CD4-positive, alpha-beta T cell treated with Interleukin-21 for 1 hour (primary cell): ENCODE results near the gene EIF3M.
"Not testable (repeated sequence)": the region's sequence is repeated elsewhere in the genome, so short reads cannot be mapped to it uniquely, and the experiment has no call there.

Experiments used
- DNase-seq: peaks from one replicate; pipeline ENCODE4 v3.0.0-alpha.2; 2020

Gene EIF3M

GRCh38 chr11:32602657-32603415 lies 19.2 kb downstream of the EIF3M start:
- DNase-seq: no peak

GRCh38 chr11:32606220-32606619 lies 22.6 kb downstream of the EIF3M start:
- no peak for DNase-seq

- not testable (repeated sequence) for DNase-seq
Observed at GRCh38 chr11:32608826-32609225, 25.2 kb downstream of the EIF3M start.

DNA sequence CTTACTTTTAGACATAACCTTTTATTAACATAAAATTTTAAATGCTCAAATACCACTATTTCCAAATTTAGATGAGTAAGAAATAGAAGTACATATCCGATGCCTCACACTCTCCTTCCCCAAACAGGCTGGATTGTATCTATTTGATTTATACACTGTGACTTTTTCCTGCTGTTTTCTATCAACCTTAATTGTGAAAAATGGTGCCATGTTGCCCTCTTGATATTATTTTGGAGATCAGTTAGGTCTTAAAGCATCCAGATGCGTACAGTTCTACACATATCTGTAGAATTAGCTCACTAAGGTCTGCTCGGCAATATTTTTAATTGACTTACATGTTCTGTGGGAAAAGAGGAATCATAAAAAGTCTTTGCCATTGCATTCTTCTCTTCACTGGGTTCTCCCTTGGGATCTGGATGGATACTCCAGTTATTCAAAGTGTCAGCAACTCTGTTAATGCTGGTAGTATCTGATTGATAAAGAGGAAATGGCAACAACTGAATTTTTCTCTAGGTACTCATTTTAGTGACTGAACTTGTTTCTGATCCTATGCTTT lies 27.2 kb downstream of the EIF3M start:
- DNase-seq: no peak

DNA sequence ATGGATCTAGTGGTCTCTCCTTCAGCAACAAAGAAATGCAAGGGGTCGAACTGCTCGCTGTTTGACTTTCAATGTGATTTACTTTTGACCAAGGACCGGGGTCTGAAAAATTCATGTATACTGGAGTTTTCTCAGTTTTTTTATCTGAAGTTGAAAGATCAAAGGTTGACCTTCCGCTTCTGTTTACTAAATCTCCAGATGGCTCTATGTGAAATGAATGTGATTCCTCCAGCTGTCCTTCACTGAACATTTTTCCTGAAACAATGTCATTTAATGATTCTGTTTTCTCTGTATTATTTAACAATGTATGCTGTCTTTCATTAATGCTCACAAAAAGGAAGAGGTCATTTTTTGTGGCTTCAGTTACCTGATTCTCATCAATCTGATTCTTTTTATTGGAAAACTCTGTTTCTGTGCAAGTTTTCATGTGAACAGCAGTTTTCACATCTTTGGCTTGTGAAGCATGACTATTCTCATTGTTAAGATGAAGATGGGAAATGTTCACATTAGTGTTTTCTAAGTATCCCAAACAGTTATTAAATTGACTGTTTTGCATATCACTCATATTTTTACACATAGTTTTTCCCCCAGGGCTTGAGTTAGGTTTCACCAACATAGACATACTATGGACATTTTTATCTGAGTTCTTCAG lies 30.0 kb downstream of the EIF3M start:
- no peak for DNase-seq

- peak; percentile 4 for DNase-seq
Observed at GRCh38 chr11:32615422-32615821, 31.8 kb downstream of the EIF3M start.

DNA sequence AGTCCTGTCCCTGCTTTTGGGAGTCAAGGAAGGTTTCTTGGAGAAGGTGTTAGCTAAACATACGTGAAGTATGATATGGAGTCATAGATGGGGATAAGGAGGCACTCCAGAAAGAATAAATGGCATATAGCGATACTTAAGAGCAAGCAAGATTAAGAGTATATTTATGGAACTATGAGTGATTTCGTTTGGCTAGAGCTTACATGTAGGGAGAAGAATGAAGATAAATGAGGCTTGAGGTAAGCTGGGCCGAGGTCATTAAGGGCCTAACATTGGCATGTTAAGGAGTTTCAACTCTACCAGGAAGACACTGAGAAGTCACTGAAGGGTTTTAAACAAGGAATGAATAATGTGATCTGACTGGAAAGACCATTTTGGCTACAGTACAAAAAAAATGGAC lies 33.3 kb downstream of the EIF3M start:
- no peak for DNase-seq

GRCh38 chr11:32630844-32631243 lies 47.2 kb downstream of the EIF3M start:
- DNase-seq: no peak

GRCh38 chr11:32635819-32636218 lies 52.2 kb downstream of the EIF3M start:
- DNase-seq: no peak

- no peak for DNase-seq
Observed at GRCh38 chr11:32641361-32641760, 57.7 kb downstream of the EIF3M start.

DNA sequence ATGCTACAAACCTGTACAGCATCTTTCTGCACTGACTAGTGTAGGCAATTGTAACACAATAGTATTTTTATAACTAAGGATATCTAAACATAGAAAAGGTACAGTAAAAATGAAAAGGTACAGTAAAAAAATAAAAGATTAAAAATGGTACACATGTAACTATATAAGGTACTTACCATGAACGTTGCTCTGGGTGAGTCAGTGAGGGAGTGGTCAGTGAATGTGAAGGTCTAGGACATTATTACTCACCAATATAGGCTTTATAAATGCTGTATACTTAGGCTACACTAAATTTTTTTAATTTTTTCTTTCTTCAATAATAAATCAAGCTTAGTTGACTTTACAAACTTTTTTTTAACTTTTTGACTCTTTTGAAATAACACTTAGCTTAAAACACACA lies 59.9 kb downstream of the EIF3M start:
- no peak for DNase-seq
